ENCODE results near the gene TPCN1. TPM values are rescaled to one million over a fixed set of nuclear protein-coding genes. Genes with fewer than 3 reads are reported as not detected.
A peak's percentile ranks its signal among the peaks of the same experiment; 100 is the strongest.

Gene TPCN1
- total RNA-seq, 1 experiment from 2014 or later: 29.7 TPM

- TSS peak; percentile 78 for BruUV-seq (replicated peaks)
- H3K27ac ChIP-seq (ENCODE audit: low read depth, low read length): peak overlapping the region; percentile 17; the same call in 1 of the 2 replicates
- peak overlapping the region; percentile 64 to 73 for H3K4me3 ChIP-seq (replicated peaks in 1 of 2; ENCODE audit: low read depth in 1 of 2, low read length in 2 of 2)
- peaks cover 20 to 42% of the 10 kb centered on the region in 2 experiments for H3K4me1 ChIP-seq (ENCODE audit: control insufficient read depth in 1 of 2, insufficient read depth in 2 of 2, low read length in 2 of 2)
- H3K27me3 ChIP-seq (ENCODE audit: insufficient read depth, low read length): no peaks in the 10 kb centered on the region
- no peaks in the 10 kb centered on the region for H4K20me1 ChIP-seq (ENCODE audit: insufficient read depth)
- H3K36me3 ChIP-seq (ENCODE audit: control insufficient read depth in 1 of 2, insufficient read depth in 2 of 2, low read length in 2 of 2): no peaks in the 10 kb centered on the region
- RAD21 ChIA-PET (ENCODE audit: low non-redundant PET in 1 of 2, low total read pairs in 2 of 2, uncharacterized antibody in 2 of 2, unreplicated experiment in 2 of 2): no interaction called here
- POLR2A ChIA-PET: interaction anchor here (1.0 to 1.9 kb wide), 8 partner anchors 12 to 227 kb away, joined by 3 to 7 read pairs (median 5); partner anchors contain the start of genes DDX54, RITA1 and SLC8B1
- H3K9me2 ChIP-seq (ENCODE audit: insufficient read depth): no peaks in the 10 kb centered on the region
- peak overlapping the region; percentile 63 for H3K9ac ChIP-seq (ENCODE audit: low read length)
- H3K79me2 ChIP-seq (ENCODE audit: insufficient read depth, low read length): peaks cover 24% of the 10 kb centered on the region
- peak overlapping the region; percentile 75 for H3K4me2 ChIP-seq (ENCODE audit: low read length)
- DNase-seq (ENCODE audit: low read depth, low spot score): no peak
- H3K9me3 ChIP-seq (ENCODE audit: control insufficient read depth in 1 of 2, insufficient read depth in 1 of 2, low read depth in 1 of 2, low read length in 2 of 2): no peaks in the 10 kb centered on the region
- CTCF ChIA-PET: interaction anchor here (0.9 kb wide), 1 partner anchor 228 kb away, joined by 4 read pairs; no protein-coding TSS in a partner anchor
- TF ChIP-seq REST (IDR thresholded peaks at IDR 0.05; ENCODE audit: low read depth) (no peak), EGR1 (IDR thresholded peaks at IDR 0.05; ENCODE audit: low read depth) (no peak), ATF3 (IDR thresholded peaks at IDR 0.05) (no peak), POLR2A (IDR thresholded peaks at IDR 0.05; ENCODE audit: borderline replicate concordance, extremely low read depth, insufficient read depth, insufficient read length) (no peak), CBX3 (IDR thresholded peaks at IDR 0.05; ENCODE audit: low read depth) (no peak), EZH2 (IDR thresholded peaks at IDR 0.05) (no peak), TCF7L2 (IDR thresholded peaks at IDR 0.05; ENCODE audit: borderline replicate concordance, extremely low read depth, insufficient read depth, insufficient read length) (no peak), SIN3A (IDR thresholded peaks at IDR 0.05; ENCODE audit: low read depth) (peak; percentile 0; the same call in 1 of the 2 replicates), EZH2phosphoT487 (IDR thresholded peaks at IDR 0.05; ENCODE audit: borderline replicate concordance) (no peak), POLR2AphosphoS5 (IDR thresholded peaks at IDR 0.05; ENCODE audit: low read depth, low read length) (peak; percentile 29; the same call in 1 of the 2 replicates), ZFX (IDR thresholded peaks at IDR 0.05) (no peak), CTCF (IDR thresholded peaks at IDR 0.05 in 2 of 3, conservative IDR thresholded peaks at IDR 0.05 in 1 of 3; ENCODE audit: borderline replicate concordance in 1 of 3, insufficient read depth in 1 of 3, low read depth in 2 of 3, low read length in 2 of 3) (no peak)
- peak; percentile 7 for ATAC-seq
- no peak overlapping the region for H2AFZ ChIP-seq (ENCODE audit: low read depth, low read length, poor library complexity, severe bottlenecking)
- intact Hi-C loops (cut with micrococcal nuclease): no loop called here
Measured at GRCh38 chr12:113220593-113221180, 577 bp upstream of the TPCN1 start.

Data from HCT116 (cell line).